CD8-positive, alpha-beta memory T cell (primary cell): ENCODE measurements around the gene PRSS27. TPM values are rescaled to one million over a fixed set of nuclear protein-coding genes. Genes with fewer than 3 reads are reported as not detected.

Source experiments
- CTCF ChIA-PET: fragments of 350-600 bp; sonication (Branson Sonifier 250); formaldehyde crosslinking; loops from one replicate; lab custom pipeline; 2021; ENCODE audit warnings: antibody characterized with exemption; lab: Charles Lee
- POLR2A ChIA-PET: fragments of 350-600 bp; sonication (Branson Sonifier 250); formaldehyde crosslinking; loops from one replicate; lab custom pipeline; 2021; ENCODE audit warnings: antibody characterized with exemption; lab: Charles Lee
- DNase-seq, 5 donors: peaks; one replicate each; pipeline versions ENCODE4 v3.0.0 to v3.0.0-alpha.2; 2020 to 2022; ENCODE audit warnings: mixed read lengths in 1 of 5
- H3K27ac ChIP-seq: one replicate; pipeline ENCODE4 v1.7.0; 2013; ENCODE audit warnings: low read depth, mild to moderate bottlenecking, low read length, moderate library complexity
- H3K27me3 ChIP-seq: 2 replicates; pipeline ENCODE4 v1.7.0; 2013; ENCODE audit warnings: low read length, mild to moderate bottlenecking; ENCODE audit not compliant: insufficient read depth, poor library complexity, severe bottlenecking
- H3K36me3 ChIP-seq: 2 replicates; pipeline ENCODE4 v1.7.0; 2013; ENCODE audit warnings: mild to moderate bottlenecking, low read length, moderate library complexity; ENCODE audit not compliant: insufficient read depth
- H3K4me1 ChIP-seq: 2 replicates; pipeline ENCODE4 v1.7.0; 2013; ENCODE audit warnings: mild to moderate bottlenecking, low read length, moderate library complexity; ENCODE audit not compliant: insufficient read depth
- H3K4me3 ChIP-seq: 2 replicates; pipeline ENCODE4 v1.7.0; 2013; ENCODE audit warnings: mild to moderate bottlenecking, low read length
- H3K9me3 ChIP-seq: 2 replicates; pipeline ENCODE4 v1.7.0; 2013; ENCODE audit warnings: mild to moderate bottlenecking, low read length
- H3K27ac Mint-ChIP-seq, 8 donors: one replicate each; pipeline ENCODE4 v1.8.0; 2020 to 2021; ENCODE audit warnings: mixed read lengths in 8 of 8, mild to moderate bottlenecking in 6 of 8, inconsistent platforms in 3 of 8, moderate library complexity in 3 of 8
- H3K27me3 Mint-ChIP-seq, 2 donors: one replicate each; pipeline ENCODE4 v1.8.0; 2020 to 2021; ENCODE audit warnings: mixed read lengths in 2 of 2, mild to moderate bottlenecking in 1 of 2, moderate library complexity in 1 of 2
- H3K36me3 Mint-ChIP-seq, 3 donors: one replicate each; pipeline ENCODE4 v1.8.0; 2020 to 2021; ENCODE audit warnings: mixed read lengths in 3 of 3, inconsistent platforms in 1 of 3, mild to moderate bottlenecking in 1 of 3
- H3K4me1 Mint-ChIP-seq, 3 donors: one replicate each; pipeline ENCODE4 v1.8.0; 2020 to 2021; ENCODE audit warnings: mixed read lengths in 3 of 3, inconsistent platforms in 1 of 3, mild to moderate bottlenecking in 1 of 3
- H3K4me3 Mint-ChIP-seq, 7 donors: one replicate each; pipeline ENCODE4 v1.8.0; 2020 to 2021; ENCODE audit warnings: mixed read lengths in 7 of 7, mild to moderate bottlenecking in 6 of 7, moderate library complexity in 4 of 7, inconsistent platforms in 2 of 7
- H3K9me3 Mint-ChIP-seq, 5 donors: one replicate each; pipeline ENCODE4 v1.8.0; 2020 to 2022; ENCODE audit warnings: mixed read lengths in 5 of 5, mild to moderate bottlenecking in 3 of 5, moderate library complexity in 2 of 5, inconsistent platforms in 1 of 5
- polyA plus RNA-seq: library from polyadenylated mRNA; unstranded; fragments of 300-500 nt; fragmentation: Illumina TruSeq; gene quantifications from one replicate; pipeline ENCODE4 v1.2.3, GENCODE V29; 2021
- total RNA-seq, 2 experiments: library from RNA; stranded (reverse); gene quantifications; one replicate each; pipeline ENCODE4 v1.2.3, GENCODE V29; 2021

Gene PRSS27
- total and polyA plus RNA-seq, 3 experiments from 2014 or later = 1.3 to 1.6 TPM; not detected in 1

DNA sequence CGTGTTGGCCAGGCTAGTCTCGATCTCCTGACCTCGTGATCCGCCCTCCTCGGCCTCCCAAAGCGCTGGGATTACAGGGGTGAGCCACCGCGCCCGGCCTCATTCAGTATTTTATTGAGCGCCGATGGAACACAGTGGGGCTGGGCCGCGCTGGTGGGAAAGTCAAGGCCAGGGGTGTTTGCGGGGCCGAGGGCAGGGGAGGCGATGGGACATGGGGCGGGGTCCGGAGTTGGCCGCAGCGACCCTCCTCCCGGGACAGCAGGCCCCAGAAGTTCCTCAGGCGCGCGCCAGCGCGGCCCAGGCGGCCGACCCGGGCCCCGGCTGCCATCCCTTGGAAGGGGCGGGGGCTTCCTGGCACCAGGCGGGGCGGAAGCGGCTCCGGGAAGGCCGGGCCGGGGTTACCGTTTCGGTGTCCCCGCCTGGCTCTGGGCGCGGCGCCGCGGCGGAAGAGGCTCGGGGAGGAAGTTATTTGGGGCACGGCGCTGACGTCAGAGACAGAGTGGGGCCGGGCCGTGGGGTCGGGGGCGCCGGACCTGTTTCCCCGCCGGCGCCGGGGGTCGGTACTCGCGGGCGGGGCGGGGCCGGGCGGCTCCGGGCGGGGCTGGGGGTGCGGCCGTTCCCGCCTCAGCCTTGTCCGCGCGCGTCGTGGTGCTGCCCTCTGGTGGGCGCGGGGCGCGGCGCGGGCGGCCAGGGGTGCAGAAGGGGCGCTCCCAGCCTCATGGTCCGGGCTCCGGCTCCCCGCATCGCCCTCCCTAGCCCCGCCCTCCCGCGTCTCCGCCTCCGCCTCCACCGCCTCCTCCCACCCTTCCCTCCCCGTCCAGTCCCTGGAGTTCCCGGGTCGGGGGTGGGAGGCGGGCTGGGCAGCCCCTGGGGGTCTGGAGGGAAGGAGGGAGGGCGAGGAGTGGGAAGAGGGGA lies 952 bp upstream of the PRSS27 start:
- ChIA-PET CTCF (interaction anchor here (0.9 kb wide), 1 partner anchor 148 kb away, joined by 4 read pairs; no protein-coding TSS in a partner anchor), POLR2A (interaction anchor here (0.9 kb wide), 1 partner anchor 32 kb away, joined by 4 read pairs; the partner anchor contains the start of gene SRRM2)
- peak; percentile 76 to 89 (median 81) for DNase-seq
- no peak overlapping the region for H3K4me3 ChIP-seq
- no peaks in the 10 kb centered on the region for H3K27me3 ChIP-seq
- no peaks in the 10 kb centered on the region for H3K9me3 ChIP-seq
- Mint-ChIP-seq H3K4me3 (peak overlapping the region; percentile 68 to 89 (median 72)), H3K27ac (peak overlapping the region in 4 of 8 donors; percentile 39 to 89 (median 67)), H3K4me1 (no peaks in the 10 kb centered on the region), H3K9me3 (no peaks in the 10 kb centered on the region), H3K27me3 (peaks cover 2 to 13% of the 10 kb centered on the region in 2 donors), H3K36me3 (no peaks in the 10 kb centered on the region)
- no peaks in the 10 kb centered on the region for H3K36me3 ChIP-seq
- peaks cover 4% of the 10 kb centered on the region for H3K4me1 ChIP-seq
- peak overlapping the region; percentile 38 for H3K27ac ChIP-seq

DNA sequence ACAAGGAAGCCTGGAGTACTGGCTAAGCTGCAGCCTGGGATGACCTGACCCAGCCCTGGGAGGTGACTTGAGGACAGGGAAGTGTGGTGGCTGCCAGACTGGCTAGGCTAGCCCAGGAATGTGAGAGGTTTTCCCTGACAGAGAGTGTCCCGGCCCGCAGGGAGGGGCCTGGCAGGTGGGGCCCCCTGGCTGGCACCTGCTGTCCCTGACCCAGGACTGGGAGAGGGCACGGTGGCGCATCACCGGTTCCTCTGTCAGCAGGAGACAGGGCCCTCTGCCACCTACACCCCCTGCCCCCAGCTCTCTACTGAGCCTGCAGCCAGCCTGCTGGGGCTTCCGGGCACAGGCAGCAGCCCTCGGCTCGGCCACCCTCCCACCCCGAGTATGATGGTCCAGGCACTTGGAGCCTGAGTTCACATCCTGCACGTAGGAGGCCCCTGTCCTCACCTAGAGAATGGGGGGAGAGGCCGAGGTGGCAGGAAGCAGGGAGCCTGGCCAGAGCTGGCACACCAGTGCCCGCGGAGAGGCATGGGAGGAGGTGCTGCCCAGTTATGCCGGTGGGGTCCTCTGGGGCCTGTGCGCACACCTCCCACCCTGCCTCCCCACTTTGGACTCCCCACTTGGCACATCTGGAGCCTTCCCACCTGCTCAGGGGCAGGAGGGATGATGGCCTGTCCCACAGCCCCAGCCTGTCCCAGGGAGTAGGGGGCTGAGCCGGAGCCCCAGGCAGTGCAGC lies 528 bp downstream of the PRSS27 start:
- Histone ChIP-seq H3K27me3 (no peaks in the 10 kb centered on the region), H3K36me3 (no peaks in the 10 kb centered on the region), H3K9me3 (no peaks in the 10 kb centered on the region), H3K27ac (no peak overlapping the region), H3K4me3 (no peak overlapping the region), H3K4me1 (peaks cover 4% of the 10 kb centered on the region)
- H3K36me3 Mint-ChIP-seq = no peaks in the 10 kb centered on the region
- peak overlapping the region in 2 of 7 donors; percentile 32 to 37 for H3K4me3 Mint-ChIP-seq
- H3K27me3 Mint-ChIP-seq = peaks cover 1 to 5% of the 10 kb centered on the region in 2 donors
- ChIA-PET CTCF (interaction anchor here (0.9 kb wide), 1 partner anchor 149 kb away, joined by 4 read pairs; no protein-coding TSS in a partner anchor), POLR2A (interaction anchor here (0.5 to 0.9 kb wide), 2 partner anchors 19 to 33 kb away, joined by 4 to 6 read pairs; partner anchors contain the start of gene SRRM2)
- no peak overlapping the region for H3K27ac Mint-ChIP-seq
- H3K4me1 Mint-ChIP-seq = peaks cover 0 to 6% (median 4%) of the 10 kb centered on the region in 3 donors
- DNase-seq = no peak
- H3K9me3 Mint-ChIP-seq = no peaks in the 10 kb centered on the region

DNA sequence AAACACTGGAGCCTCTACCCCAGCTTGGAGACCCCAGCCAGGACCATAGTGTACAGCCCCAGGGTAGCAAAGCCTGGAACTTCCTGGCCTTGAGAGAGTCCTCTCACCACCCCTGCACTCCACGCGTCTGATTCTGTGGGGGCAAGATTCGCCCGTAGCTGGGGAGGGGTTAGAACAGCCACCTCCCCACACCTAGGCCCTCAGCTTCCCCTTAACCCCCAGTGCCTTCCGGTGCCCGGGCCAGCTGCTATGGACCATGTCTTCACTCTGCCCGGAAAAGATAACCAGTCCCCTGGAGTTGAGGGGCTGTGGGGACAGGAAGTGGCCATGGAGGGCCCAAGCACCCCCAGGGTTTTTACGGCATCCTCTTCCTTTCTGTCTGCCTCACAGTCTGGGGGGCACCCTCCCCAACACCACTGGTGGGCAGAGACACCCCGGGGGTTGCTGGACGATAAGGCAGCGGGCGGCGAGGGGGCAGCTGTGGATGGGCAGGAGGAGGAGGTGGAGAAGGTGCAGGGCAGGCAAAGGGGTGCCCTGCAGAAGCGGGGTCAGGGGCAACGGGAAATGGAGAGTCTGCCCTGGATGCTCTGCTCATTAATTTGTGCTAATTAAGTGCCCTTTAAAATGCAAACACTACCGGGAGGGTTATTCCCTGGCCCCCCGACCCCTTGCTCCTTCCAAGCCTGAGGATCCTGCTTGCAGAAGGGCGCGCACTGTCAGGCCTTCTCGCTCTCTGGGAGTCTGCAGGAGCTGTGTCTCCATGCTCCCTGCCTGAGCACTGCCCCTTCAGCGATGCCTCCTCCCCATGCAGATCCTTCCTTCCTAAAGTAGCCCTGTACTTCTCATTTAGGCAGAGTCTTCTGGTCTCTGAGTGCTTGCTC lies 2.4 kb downstream of the PRSS27 start:
- H3K9me3 Mint-ChIP-seq = no peaks in the 10 kb centered on the region
- no peaks in the 10 kb centered on the region for H3K27me3 Mint-ChIP-seq
- ChIA-PET POLR2A (no interaction called here), CTCF (no interaction called here)
- no peak overlapping the region for H3K4me3 ChIP-seq
- peaks cover 4% of the 10 kb centered on the region for H3K4me1 ChIP-seq
- H3K4me1 Mint-ChIP-seq = peaks cover 0 to 6% (median 4%) of the 10 kb centered on the region in 3 donors
- peak overlapping the region in 3 of 8 donors; percentile 57 to 81 (median 76) for H3K27ac Mint-ChIP-seq
- no peaks in the 10 kb centered on the region for H3K27me3 ChIP-seq
- H3K27ac ChIP-seq = no peak overlapping the region
- DNase-seq = no peak
- H3K4me3 Mint-ChIP-seq = peak overlapping the region in 2 of 7 donors; percentile 54 to 55
- no peaks in the 10 kb centered on the region for H3K36me3 ChIP-seq
- no peaks in the 10 kb centered on the region for H3K9me3 ChIP-seq
- no peaks in the 10 kb centered on the region for H3K36me3 Mint-ChIP-seq

DNA sequence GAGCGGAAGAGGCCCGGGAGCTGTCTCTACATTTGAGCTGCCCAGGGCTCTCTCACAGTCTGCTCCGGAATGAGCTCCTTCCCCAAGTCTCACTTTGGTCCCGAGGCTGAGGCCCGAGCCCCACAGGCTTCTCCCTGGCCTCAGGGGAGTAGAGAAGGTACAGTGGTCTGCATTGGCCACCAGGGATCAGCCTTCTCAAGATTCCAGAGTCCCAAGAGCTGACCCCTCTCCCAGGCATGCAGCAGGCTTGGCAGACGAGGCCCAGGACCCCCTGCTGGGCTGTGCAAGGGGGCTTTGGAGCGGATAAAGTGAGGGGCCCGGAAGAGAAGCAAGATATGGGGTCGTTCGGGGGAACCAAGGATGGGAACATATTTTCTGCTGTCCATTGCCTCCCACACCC lies 3.1 kb downstream of the PRSS27 start:
- Histone ChIP-seq H3K27me3 (no peaks in the 10 kb centered on the region), H3K9me3 (no peaks in the 10 kb centered on the region), H3K4me1 (peaks cover 4% of the 10 kb centered on the region), H3K27ac (no peak overlapping the region), H3K36me3 (no peaks in the 10 kb centered on the region), H3K4me3 (no peak overlapping the region)
- peak overlapping the region in 1 of 7 donors; percentile 24 for H3K4me3 Mint-ChIP-seq
- POLR2A ChIA-PET = no interaction called here
- H3K4me1 Mint-ChIP-seq = peaks cover 0 to 6% (median 4%) of the 10 kb centered on the region in 3 donors
- H3K9me3 Mint-ChIP-seq = no peaks in the 10 kb centered on the region
- DNase-seq = no peak
- H3K36me3 Mint-ChIP-seq = no peaks in the 10 kb centered on the region
- CTCF ChIA-PET = no interaction called here
- no peak overlapping the region for H3K27ac Mint-ChIP-seq
- no peaks in the 10 kb centered on the region for H3K27me3 Mint-ChIP-seq

DNA sequence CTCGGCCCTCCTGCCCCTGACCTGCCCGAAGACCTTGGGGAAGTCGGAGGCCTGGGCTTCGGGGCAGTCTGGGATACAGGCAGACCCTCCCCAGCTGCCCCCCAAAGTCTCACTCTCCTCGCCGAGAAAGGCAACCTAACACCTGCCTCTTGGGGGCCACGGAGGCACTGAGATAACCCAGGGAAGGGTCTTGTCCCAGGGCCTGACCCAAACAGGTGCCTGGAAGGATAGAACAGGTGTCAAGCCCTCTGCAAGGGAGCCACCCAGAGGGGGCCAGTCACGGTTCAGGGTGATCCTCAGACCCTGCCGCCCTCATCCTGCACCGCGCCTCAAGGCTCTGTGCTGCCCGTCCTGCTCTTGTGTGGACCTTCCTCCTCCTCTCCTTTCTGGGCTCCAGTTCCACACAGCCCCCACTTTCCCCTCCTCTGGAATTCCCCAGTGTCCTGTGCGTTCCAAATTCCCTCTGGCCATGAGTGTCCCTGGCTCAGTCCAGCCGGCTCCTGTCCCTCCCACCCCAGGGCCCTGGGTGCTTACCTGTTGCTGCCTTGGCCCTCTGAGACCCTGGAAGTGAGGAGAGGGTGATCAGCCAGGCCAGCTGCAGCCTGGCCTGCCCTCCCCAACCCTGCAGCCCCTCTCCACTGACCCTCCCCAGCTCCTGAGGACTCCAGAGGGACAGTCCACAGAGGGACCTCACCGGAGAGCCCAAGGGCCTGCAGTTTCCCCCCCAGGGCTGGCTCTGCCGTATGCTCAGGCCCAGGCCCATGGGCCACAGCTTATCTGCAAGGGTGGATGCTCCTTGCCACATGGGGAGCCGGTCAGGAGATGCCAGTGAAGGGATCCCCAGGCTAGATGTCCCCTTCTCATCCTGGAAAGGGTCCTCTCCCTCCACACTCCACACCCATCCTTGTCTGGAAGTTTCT lies 3.8 kb downstream of the PRSS27 start:
- no peak overlapping the region for H3K4me3 ChIP-seq
- DNase-seq = no peak
- no peaks in the 10 kb centered on the region for H3K9me3 ChIP-seq
- no peaks in the 10 kb centered on the region for H3K4me1 ChIP-seq
- no peaks in the 10 kb centered on the region for H3K36me3 ChIP-seq
- H3K27me3 ChIP-seq = no peaks in the 10 kb centered on the region
- peak overlapping the region in 4 of 7 donors; percentile 15 to 66 (median 38) for H3K4me3 Mint-ChIP-seq
- H3K9me3 Mint-ChIP-seq = no peaks in the 10 kb centered on the region
- H3K4me1 Mint-ChIP-seq = peaks cover 0 to 6% (median 4%) of the 10 kb centered on the region in 3 donors
- no peaks in the 10 kb centered on the region for H3K36me3 Mint-ChIP-seq
- H3K27ac ChIP-seq = no peak overlapping the region
- ChIA-PET CTCF (no interaction called here), POLR2A (no interaction called here)
- no peaks in the 10 kb centered on the region for H3K27me3 Mint-ChIP-seq
- peak overlapping the region in 1 of 8 donors; percentile 57 for H3K27ac Mint-ChIP-seq

DNA sequence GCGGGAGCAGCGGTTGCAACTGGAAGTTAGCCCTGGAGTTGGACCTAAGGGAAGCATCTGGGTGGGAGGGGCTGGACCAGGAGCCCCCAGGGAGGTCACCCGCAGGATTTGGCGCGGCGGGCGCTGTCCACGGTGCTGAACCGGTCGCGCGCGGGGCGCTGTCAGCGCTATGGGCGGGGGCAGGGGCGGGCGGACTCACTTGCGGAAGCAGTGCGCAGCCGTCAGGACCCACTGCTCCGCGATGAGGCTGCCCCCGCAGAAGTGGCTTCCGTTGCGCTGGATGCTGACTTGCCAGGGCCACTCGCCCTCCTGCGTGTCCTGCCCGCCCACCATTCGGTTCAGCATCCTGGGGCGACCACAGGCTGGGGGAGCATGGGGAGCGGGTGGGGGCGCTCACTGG lies 4.5 kb downstream of the PRSS27 start:
- no peak overlapping the region for H3K27ac Mint-ChIP-seq
- H3K4me3 Mint-ChIP-seq = peak overlapping the region in 1 of 7 donors; percentile 53
- peaks cover 0 to 6% (median 4%) of the 10 kb centered on the region in 3 donors for H3K4me1 Mint-ChIP-seq
- peaks cover 0 to 2% (median 2%) of the 10 kb centered on the region in 3 donors for H3K36me3 Mint-ChIP-seq
- Histone ChIP-seq H3K27me3 (no peaks in the 10 kb centered on the region), H3K36me3 (no peaks in the 10 kb centered on the region), H3K9me3 (no peaks in the 10 kb centered on the region), H3K4me3 (no peak overlapping the region), H3K4me1 (no peaks in the 10 kb centered on the region), H3K27ac (no peak overlapping the region)
- CTCF ChIA-PET = no interaction called here
- POLR2A ChIA-PET = no interaction called here
- H3K27me3 Mint-ChIP-seq = no peaks in the 10 kb centered on the region
- no peaks in the 10 kb centered on the region for H3K9me3 Mint-ChIP-seq
- peak; percentile 76 to 89 (median 83) for DNase-seq
